Glutamatergic neuron (in vitro differentiated cells): ENCODE results near the gene PSIP1. TPM values are rescaled to one million over a fixed set of nuclear protein-coding genes. Genes with fewer than 3 reads are reported as not detected.

Experiments
- DNase-seq: peaks from one replicate; pipeline ENCODE4 v3.0.0; 2022
- H3K27ac Mint-ChIP-seq: one replicate; pipeline ENCODE4 v1.8.0; 2020; ENCODE audit warnings: mild to moderate bottlenecking, mixed read lengths, inconsistent platforms; ENCODE audit not compliant: unreplicated experiment
- H3K27me3 Mint-ChIP-seq: one replicate; pipeline ENCODE4 v1.8.0; 2020; ENCODE audit warnings: mild to moderate bottlenecking, moderate library complexity, mixed read lengths, inconsistent platforms; ENCODE audit not compliant: unreplicated experiment
- H3K36me3 Mint-ChIP-seq: one replicate; pipeline ENCODE4 v1.8.0; 2020; ENCODE audit warnings: mild to moderate bottlenecking, mixed read lengths, inconsistent platforms; ENCODE audit not compliant: unreplicated experiment
- H3K4me1 Mint-ChIP-seq: one replicate; pipeline ENCODE4 v1.8.0; 2020; ENCODE audit warnings: mild to moderate bottlenecking, low read depth, mixed read lengths, inconsistent platforms; ENCODE audit not compliant: unreplicated experiment
- H3K4me3 Mint-ChIP-seq: one replicate; pipeline ENCODE4 v1.8.0; 2020; ENCODE audit warnings: mild to moderate bottlenecking, mixed read lengths, inconsistent platforms; ENCODE audit not compliant: unreplicated experiment
- H3K9me3 Mint-ChIP-seq: one replicate; pipeline ENCODE4 v1.8.0; 2020; ENCODE audit warnings: mild to moderate bottlenecking, moderate library complexity, mixed read lengths, inconsistent platforms; ENCODE audit not compliant: unreplicated experiment
- CTCF ChIP-seq: fragments of 200-600 bp; sonication (generic); IDR thresholded peaks from one replicate; pipeline ENCODE4 v1.5.0; 2021; ENCODE audit not compliant: partially characterized antibody, unreplicated experiment
- total RNA-seq: library from RNA; stranded (reverse); fragmentation: NEBNext Ultra II Directional; extraction: Animal tissue kit (Norgen Biotek cat#: 25700); gene quantifications from one replicate; pipeline ENCODE4 v1.2.1, GENCODE V29; 2021; ENCODE audit not compliant: unreplicated experiment

PSIP1 gene
- total RNA-seq, 1 donor from 2014 or later: 114 TPM

GRCh38 chr9:15423231-15423985 is 87.4 kb downstream of the PSIP1 start:
- Mint-ChIP-seq H3K4me1 (peaks cover 21% of the 10 kb centered on the region), H3K27ac (peak overlapping the region; percentile 93), H3K4me3 (peak overlapping the region; percentile 98), H3K36me3 (peaks cover 4% of the 10 kb centered on the region), H3K9me3 (peaks cover 15% of the 10 kb centered on the region), H3K27me3 (peaks cover 2% of the 10 kb centered on the region)
- DNase-seq: no peak
- TF ChIP-seq CTCF: no peak

- Mint-ChIP-seq H3K36me3 (peaks cover 4% of the 10 kb centered on the region), H3K27me3 (peaks cover 2% of the 10 kb centered on the region), H3K27ac (peak within 1 kb of the TSS; percentile 99), H3K4me3 (peak within 1 kb of the TSS; percentile 98), H3K4me1 (peaks cover 20% of the 10 kb centered on the region), H3K9me3 (peaks cover 15% of the 10 kb centered on the region)
- peak; percentile 96 for DNase-seq
- TF ChIP-seq CTCF: no peak
Measured at GRCh38 chr9:15422372-15423230, 88.2 kb downstream of the PSIP1 start, which contains the start of gene SNAPC3. Gene SNAPC3, plus strand, starts transcription at chr9:15422876. Its CDS starts 4 bp downstream, at chr9:15422880.

- Mint-ChIP-seq H3K36me3 (peaks cover 4% of the 10 kb centered on the region), H3K4me3 (peak overlapping the region; percentile 88), H3K4me1 (peaks cover 20% of the 10 kb centered on the region), H3K27ac (peak overlapping the region; percentile 99), H3K27me3 (peaks cover 2% of the 10 kb centered on the region), H3K9me3 (peaks cover 15% of the 10 kb centered on the region)
- DNase-seq: no peak
- no peak for TF ChIP-seq CTCF
Measured at GRCh38 chr9:15421990-15422371, 88.8 kb downstream of the PSIP1 start.

GRCh38 chr9:15421532-15421931 is 89.2 kb downstream of the PSIP1 start:
- Mint-ChIP-seq H3K27me3 (peaks cover 5% of the 10 kb centered on the region), H3K27ac (peak overlapping the region; percentile 99), H3K4me1 (peaks cover 20% of the 10 kb centered on the region)

More at GRCh38 chr9:15421532-15421931, 89.2 kb downstream of the PSIP1 start:
- H3K4me3 Mint-ChIP-seq: peak overlapping the region; percentile 88
- no peak for TF ChIP-seq CTCF
- H3K36me3 Mint-ChIP-seq: peaks cover 4% of the 10 kb centered on the region
- no peak for DNase-seq
- peaks cover 15% of the 10 kb centered on the region for H3K9me3 Mint-ChIP-seq
